ENCODE data around the gene ASGR2. TPM values are rescaled to one million over a fixed set of nuclear protein-coding genes. Genes with fewer than 3 reads are reported as not detected.

ASGR2 gene
- total RNA-seq, 6 experiments from 2014 or later: not detected

GRCh38 chr17:7144213-7144612 lies 29.6 kb upstream of the ASGR2 start:
- H3K36me3 Mint-ChIP-seq (ENCODE audit: low read depth): no peaks in the 10 kb centered on the region
- no peak for DNase-seq
- H3K27ac Mint-ChIP-seq: no peak overlapping the region
- no peak for TF ChIP-seq CTCF (IDR thresholded peaks at IDR 0.05)
- H3K4me1 Mint-ChIP-seq (ENCODE audit: low read depth): peaks cover 6% of the 10 kb centered on the region; the same call in 1 of the 2 replicates
- no peak overlapping the region for H3K4me3 Mint-ChIP-seq
- no peaks in the 10 kb centered on the region for H3K9me3 Mint-ChIP-seq
- peaks cover 31% of the 10 kb centered on the region for H3K27me3 Mint-ChIP-seq (ENCODE audit: insufficient read depth)

GRCh38 chr17:7141824-7142223 lies 27.2 kb upstream of the ASGR2 start:
- no peak for TF ChIP-seq CTCF (IDR thresholded peaks at IDR 0.05)
- Mint-ChIP-seq H3K27ac (no peak overlapping the region), H3K36me3 (ENCODE audit: low read depth) (no peaks in the 10 kb centered on the region), H3K27me3 (ENCODE audit: insufficient read depth) (peaks cover 35% of the 10 kb centered on the region), H3K4me1 (ENCODE audit: low read depth) (peaks cover 6% of the 10 kb centered on the region; the same call in 1 of the 2 replicates), H3K9me3 (no peaks in the 10 kb centered on the region), H3K4me3 (no peak overlapping the region)
- DNase-seq: no peak

- Mint-ChIP-seq H3K4me3 (no peak overlapping the region), H3K36me3 (ENCODE audit: low read depth) (no peaks in the 10 kb centered on the region), H3K4me1 (ENCODE audit: low read depth) (no peaks in the 10 kb centered on the region; the same call in 1 of the 2 replicates), H3K27ac (no peak overlapping the region), H3K27me3 (ENCODE audit: insufficient read depth) (peaks cover 37% of the 10 kb centered on the region), H3K9me3 (no peaks in the 10 kb centered on the region)
- TF ChIP-seq CTCF (IDR thresholded peaks at IDR 0.05): no peak
- no peak for DNase-seq
Observed at GRCh38 chr17:7139400-7139799, 24.8 kb upstream of the ASGR2 start.

GRCh38 chr17:7138800-7139381 lies 24.3 kb upstream of the ASGR2 start:
- H3K27ac Mint-ChIP-seq: no peak overlapping the region
- no peaks in the 10 kb centered on the region; the same call in 1 of the 2 replicates for H3K4me1 Mint-ChIP-seq (ENCODE audit: low read depth)
- peaks cover 37% of the 10 kb centered on the region for H3K27me3 Mint-ChIP-seq (ENCODE audit: insufficient read depth)
- H3K9me3 Mint-ChIP-seq: no peaks in the 10 kb centered on the region
- TF ChIP-seq CTCF (IDR thresholded peaks at IDR 0.05): no peak
- no peak for DNase-seq
- H3K36me3 Mint-ChIP-seq (ENCODE audit: low read depth): no peaks in the 10 kb centered on the region
- H3K4me3 Mint-ChIP-seq: no peak overlapping the region

- no peak for DNase-seq
- H3K27me3 Mint-ChIP-seq (ENCODE audit: insufficient read depth): peaks cover 42% of the 10 kb centered on the region
- no peaks in the 10 kb centered on the region for H3K36me3 Mint-ChIP-seq (ENCODE audit: low read depth)
- TF ChIP-seq CTCF (IDR thresholded peaks at IDR 0.05): no peak
- H3K4me1 Mint-ChIP-seq (ENCODE audit: low read depth): no peaks in the 10 kb centered on the region; the same call in none of the 2 replicates
- no peak overlapping the region for H3K4me3 Mint-ChIP-seq
- no peaks in the 10 kb centered on the region for H3K9me3 Mint-ChIP-seq
- H3K27ac Mint-ChIP-seq: no peak overlapping the region
Observed at GRCh38 chr17:7137171-7137943, 22.7 kb upstream of the ASGR2 start.
